ENCODE measurements around the gene MYT1. TPM values are rescaled to one million over a fixed set of nuclear protein-coding genes. Genes with fewer than 3 reads are reported as not detected.

Gene MYT1
- total RNA-seq, 3 donors from 2014 or later: 0.12 to 0.76 (median 0.14) TPM

DNA sequence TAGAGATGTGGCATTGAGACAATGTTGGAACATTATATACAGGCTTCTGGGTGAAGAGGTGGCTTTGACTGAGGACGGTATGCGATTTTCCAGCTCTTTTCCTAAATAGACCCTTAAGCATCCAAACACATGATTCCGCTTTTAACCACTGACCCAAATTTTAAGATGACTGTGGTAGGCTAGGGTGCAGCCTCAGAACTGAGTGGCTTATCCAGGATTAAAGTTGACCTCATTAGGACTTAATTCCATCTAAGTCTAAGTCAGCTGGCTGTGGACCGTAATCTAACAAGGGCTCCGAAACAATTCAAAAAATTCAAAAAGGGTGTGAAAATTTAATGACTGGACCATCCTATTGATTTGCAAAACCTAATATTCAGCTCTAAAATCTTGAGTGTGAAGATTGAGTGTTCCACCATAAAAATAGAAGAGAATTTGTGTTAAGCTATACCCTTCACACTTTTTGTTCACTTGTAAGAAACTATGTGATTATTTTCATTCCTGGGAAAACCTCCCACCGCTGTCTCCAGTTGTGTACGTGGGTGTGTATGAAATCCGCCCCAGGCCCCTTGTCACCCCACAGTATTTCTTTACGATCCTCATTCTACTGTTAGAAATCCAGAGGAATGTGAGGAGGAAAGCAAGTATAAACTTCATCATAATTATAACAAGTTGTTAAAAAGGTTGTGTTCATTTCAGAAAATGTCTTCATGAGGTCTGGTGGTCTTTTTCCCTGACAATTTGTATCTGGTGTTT, 94.0 kb downstream of the MYT1 start:
- ATAC-seq (no peak), DNase-seq (no peak)
- intact Hi-C loops (cut with DNase I, micrococcal nuclease): no loop called here
- Histone ChIP-seq H3K36me3 (ENCODE audit: low read depth) (no peaks in the 10 kb centered on the region), H3K4me3 (no peak overlapping the region), H3K4me1 (ENCODE audit: low read depth) (peaks cover 6% of the 10 kb centered on the region), H3K9me3 (no peaks in the 10 kb centered on the region)
- TF ChIP-seq, protein P1, sequence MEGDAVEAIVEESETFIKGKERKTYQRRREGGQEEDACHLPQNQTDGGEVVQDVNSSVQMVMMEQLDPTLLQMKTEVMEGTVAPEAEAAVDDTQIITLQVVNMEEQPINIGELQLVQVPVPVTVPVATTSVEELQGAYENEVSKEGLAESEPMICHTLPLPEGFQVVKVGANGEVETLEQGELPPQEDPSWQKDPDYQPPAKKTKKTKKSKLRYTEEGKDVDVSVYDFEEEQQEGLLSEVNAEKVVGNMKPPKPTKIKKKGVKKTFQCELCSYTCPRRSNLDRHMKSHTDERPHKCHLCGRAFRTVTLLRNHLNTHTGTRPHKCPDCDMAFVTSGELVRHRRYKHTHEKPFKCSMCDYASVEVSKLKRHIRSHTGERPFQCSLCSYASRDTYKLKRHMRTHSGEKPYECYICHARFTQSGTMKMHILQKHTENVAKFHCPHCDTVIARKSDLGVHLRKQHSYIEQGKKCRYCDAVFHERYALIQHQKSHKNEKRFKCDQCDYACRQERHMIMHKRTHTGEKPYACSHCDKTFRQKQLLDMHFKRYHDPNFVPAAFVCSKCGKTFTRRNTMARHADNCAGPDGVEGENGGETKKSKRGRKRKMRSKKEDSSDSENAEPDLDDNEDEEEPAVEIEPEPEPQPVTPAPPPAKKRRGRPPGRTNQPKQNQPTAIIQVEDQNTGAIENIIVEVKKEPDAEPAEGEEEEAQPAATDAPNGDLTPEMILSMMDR (IDR thresholded peaks at IDR 0.05): no peak

DNA sequence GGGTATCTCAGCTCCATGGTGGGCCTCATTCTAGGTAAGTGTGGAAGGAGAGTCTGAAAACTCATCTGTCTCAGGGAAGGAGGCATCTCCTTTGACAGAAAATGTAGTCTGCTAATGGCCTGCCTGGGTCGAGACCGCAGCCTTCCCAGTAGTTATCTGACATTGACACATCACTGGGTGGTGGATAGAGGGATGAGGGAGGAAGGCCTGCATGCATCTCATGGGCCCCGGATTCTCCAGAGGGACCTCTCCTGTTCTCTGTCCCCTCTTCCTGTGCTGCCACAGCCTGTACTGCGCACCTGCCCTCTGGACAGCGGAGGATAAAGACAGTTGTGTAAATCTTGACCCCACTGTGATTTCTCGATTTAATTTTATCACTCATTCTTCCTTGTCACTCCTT, 96.0 kb downstream of the MYT1 start:
- no peak overlapping the region for H3K4me3 ChIP-seq
- no peak for ATAC-seq
- H3K9me3 ChIP-seq: no peaks in the 10 kb centered on the region
- intact Hi-C loops (cut with DNase I, micrococcal nuclease): no loop called here
- TF ChIP-seq, protein P1 (IDR thresholded peaks at IDR 0.05): no peak
- no peaks in the 10 kb centered on the region for H3K36me3 ChIP-seq (ENCODE audit: low read depth)
- no peak for DNase-seq
- H3K4me1 ChIP-seq (ENCODE audit: low read depth): peaks cover 6% of the 10 kb centered on the region

DNA sequence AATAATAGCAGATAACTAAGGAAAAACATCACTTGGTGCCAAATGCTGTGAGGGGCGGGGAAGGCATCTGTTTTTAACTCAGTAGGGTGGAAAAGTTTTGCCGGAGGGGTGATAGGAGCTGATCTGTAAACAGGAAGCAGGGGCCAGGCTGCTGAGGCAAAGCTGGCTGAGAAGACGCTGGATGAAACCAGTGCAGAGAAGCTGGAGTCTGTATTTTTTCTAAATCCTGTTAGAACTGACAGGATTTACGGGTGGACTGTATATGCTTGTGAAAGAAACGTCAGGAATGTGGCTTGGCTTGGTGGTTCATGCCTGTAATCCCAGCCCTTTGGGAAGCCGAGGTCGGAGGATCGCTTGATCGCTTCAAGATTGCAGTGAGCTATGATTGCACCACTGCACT, 96.9 kb downstream of the MYT1 start:
- Histone ChIP-seq H3K4me3 (no peak overlapping the region), H3K4me1 (ENCODE audit: low read depth) (peaks cover 6% of the 10 kb centered on the region)
- ATAC-seq: no peak

DNA sequence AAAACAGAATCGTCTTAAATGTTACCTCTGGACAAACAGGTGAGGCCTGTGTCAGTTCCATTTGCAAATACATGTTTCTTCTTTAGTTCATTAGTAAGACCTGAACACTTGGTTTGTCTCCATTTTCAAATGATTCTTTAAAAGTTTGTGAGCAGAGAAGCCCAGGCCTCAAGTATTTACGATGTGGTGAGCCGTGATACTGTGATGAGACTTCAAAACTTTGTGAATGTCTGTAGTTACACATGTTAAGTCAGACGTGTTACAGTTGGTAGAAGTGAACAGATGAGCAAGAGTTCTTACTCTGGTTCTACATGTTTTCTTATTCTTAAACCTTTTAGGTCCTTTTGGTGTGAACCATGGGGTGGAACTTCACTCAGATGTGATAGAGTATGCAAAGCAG, 99.8 kb downstream of the MYT1 start:
- DNase-seq (no peak), ATAC-seq (no peak)
- Histone ChIP-seq H3K9me3 (no peaks in the 10 kb centered on the region), H3K36me3 (ENCODE audit: low read depth) (no peaks in the 10 kb centered on the region), H3K4me1 (ENCODE audit: low read depth) (no peaks in the 10 kb centered on the region), H3K4me3 (no peak overlapping the region)
- TF ChIP-seq, protein P1 (IDR thresholded peaks at IDR 0.05): no peak
- intact Hi-C loops (cut with DNase I, micrococcal nuclease): no loop called here

More for the DNA sequence above, 96.9 kb downstream of the MYT1 start:
- Histone ChIP-seq H3K36me3 (ENCODE audit: low read depth) (no peaks in the 10 kb centered on the region), H3K9me3 (no peaks in the 10 kb centered on the region)
- intact Hi-C loops (cut with DNase I, micrococcal nuclease): no loop called here
- DNase-seq: no peak
- TF ChIP-seq, protein P1 (IDR thresholded peaks at IDR 0.05): no peak

DNA sequence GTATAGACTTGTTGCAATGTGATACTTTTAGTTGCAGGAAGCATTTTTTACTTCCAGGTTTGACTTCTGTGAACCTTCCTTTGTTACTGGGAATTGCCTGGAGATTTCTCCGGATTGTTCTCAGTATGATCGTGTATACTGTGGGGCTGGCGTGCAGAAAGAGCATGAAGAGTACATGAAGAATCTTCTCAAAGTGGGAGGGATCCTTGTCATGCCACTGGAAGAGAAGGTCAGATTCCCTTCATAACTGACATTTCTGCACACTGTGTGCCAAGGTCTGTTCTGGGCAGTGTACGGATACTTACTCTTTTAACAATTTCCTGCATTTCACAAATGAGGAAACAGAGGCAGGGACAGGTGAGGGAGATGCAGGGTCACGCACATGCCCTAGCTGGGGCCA, 100.9 kb downstream of the MYT1 start:
- ATAC-seq (no peak), DNase-seq (no peak)
- Histone ChIP-seq H3K9me3 (no peaks in the 10 kb centered on the region), H3K36me3 (ENCODE audit: low read depth) (no peaks in the 10 kb centered on the region), H3K4me1 (ENCODE audit: low read depth) (no peaks in the 10 kb centered on the region), H3K4me3 (no peak overlapping the region)
- intact Hi-C loops (cut with DNase I, micrococcal nuclease): no loop called here
- TF ChIP-seq, protein P1 (IDR thresholded peaks at IDR 0.05): no peak
